Spleen (tissue), 13 donors: ENCODE results near the gene AADACL3. TPM values are rescaled to one million over a fixed set of nuclear protein-coding genes. Genes with fewer than 3 reads are reported as not detected.
"Not testable (repeated sequence)": the region's sequence is repeated elsewhere in the genome, so short reads cannot be mapped to it uniquely, and the experiment has no call there.

Experiments used
- DNase-seq: peaks from one replicate; pipeline ENCODE4 v3.0.0-alpha.2; 2020
- H3K27ac ChIP-seq, 8 donors: fragments of 200-600 bp; sonication (generic) in 7 of 8; 1 replicate in 4 of 8; 2 replicates in 4 of 8; pipeline versions ENCODE4 v1.5.0 to v1.8.0; 2016 to 2021; ENCODE audit warnings: inconsistent platforms in 4 of 8, mild to moderate bottlenecking in 4 of 8, moderate library complexity in 1 of 8
- H3K27me3 ChIP-seq, 7 donors: fragments of 200-600 bp; sonication (generic) in 6 of 7; replicated peaks in 1 of 7; 1 replicate in 4 of 7; 2 replicates in 3 of 7; pipeline versions ENCODE4 v1.5.0 to v1.8.0; 2016 to 2021; ENCODE audit warnings: inconsistent platforms in 3 of 7, mild to moderate bottlenecking in 1 of 7
- H3K36me3 ChIP-seq, 6 donors: fragments of 200-600 bp; sonication (generic) in 5 of 6; 1 replicate in 4 of 6; 2 replicates in 2 of 6; pipeline versions ENCODE4 v1.5.0 to v1.8.0; 2016 to 2021; ENCODE audit warnings: inconsistent platforms in 2 of 6
- H3K4me1 ChIP-seq, 6 donors: fragments of 200-600 bp; sonication (generic) in 5 of 6; 1 replicate in 3 of 6; 2 replicates in 3 of 6; pipeline versions ENCODE4 v1.5.0 to v1.8.0; 2016 to 2021; ENCODE audit warnings: inconsistent platforms in 3 of 6
- H3K4me3 ChIP-seq, 8 donors: fragments of 200-600 bp; sonication (generic) in 7 of 8; 1 replicate in 4 of 8; 2 replicates in 4 of 8; pipeline versions ENCODE4 v1.5.0 to v1.8.0; 2016 to 2021; ENCODE audit warnings: inconsistent platforms in 4 of 8, mild to moderate bottlenecking in 4 of 8, moderate library complexity in 2 of 8
- H3K9me3 ChIP-seq, 8 donors: fragments of 200-600 bp; sonication (generic) in 7 of 8; 1 replicate in 4 of 8; 2 replicates in 4 of 8; pipeline versions ENCODE4 v1.5.0 to v1.8.0; 2016 to 2021; ENCODE audit warnings: inconsistent platforms in 4 of 8
- CTCF ChIP-seq, 11 experiments: fragments of 200-600 bp in 7 of 11; fragments of 450-650 bp in 4 of 11; sonication (generic) in 4 of 11; IDR thresholded peaks in 8 of 11; conservative IDR thresholded peaks in 3 of 11; 1 replicate in 7 of 11; 2 replicates in 4 of 11; pipeline versions ENCODE4 v1.4.0 to v1.8.0; 2016 to 2021; ENCODE audit warnings: antibody characterized with exemption in 11 of 11, inconsistent platforms in 4 of 11, mild to moderate bottlenecking in 1 of 11
- POLR2A ChIP-seq, 3 donors: fragments of 450-650 bp; IDR thresholded peaks; one replicate each; pipeline ENCODE4 v1.5.1; 2017; ENCODE audit warnings: antibody characterized with exemption in 3 of 3, mild to moderate bottlenecking in 1 of 3
- POLR2AphosphoS5 ChIP-seq, 3 donors: sonication (generic); formaldehyde crosslinking; IDR thresholded peaks; one replicate each; pipeline ENCODE4 v1.5.1; 2017; ENCODE audit warnings: antibody characterized with exemption in 3 of 3
- WGBS, 5 donors: extraction: QIAGEN DNeasy Blood & Tissue Kit in 3 of 5; methylation state at CpG; one replicate each; pipeline versions ENCODE4 v1.1.5 to v1.1.7; 2013 to 2018; 5-methylcytosine and 5-hydroxymethylcytosine counted together
- intact Hi-C: fragments of 100-400 bp; cut with DNase I; formaldehyde crosslinking; loops from one replicate; pipeline ENCODE4 v1.15.0; 2023; ENCODE audit warnings: low total_unique reads
- long read RNA-seq, 2 donors: transcript quantifications; one replicate each; lab custom pipeline, GENCODE V29; 2026
- polyA plus RNA-seq, 3 donors: library from polyadenylated mRNA; stranded (reverse); fragments of 200-250 nt; gene quantifications; one replicate each; pipeline ENCODE4 v1.2.1, GENCODE V29; 2013
- total RNA-seq, 7 donors: library from RNA; depleted of rRNA in 3 of 7; stranded (reverse); fragments of >200 nt in 3 of 7; fragmentation: NEBNext Ultra II Directional in 4 of 7; extraction: Animal tissue kit (Norgen Biotek cat#: 25700) in 4 of 7; gene quantifications; one replicate each; pipeline versions ENCODE4 v1.1.0 to v1.2.1, GENCODE V29; 2016 to 2021
- donor health status: healthy with polysubstance abuse.
- donor health status: DM: no; HTN: no; CAD: no; lungs with moderate emphysema.
- donor health status: DM: no; HTN: no; CAD: no.
- donor health status: Bipolar disorder and iron deficiency.
- donor health status: healthy.
- donor health status: DM: no; HTN: no; CAD: no.
- donor health status: DM: yes; HTN: yes; CAD: no.

AADACL3 gene
- total RNA-seq = not detected
- not detected for polyA plus RNA-seq
- long read RNA-seq, donor 1 = 0 reads
- long read RNA-seq, donor 2 = 0 reads

GRCh38 chr1:12715896-12716437, at the start of gene AADACL3:
AADACL3 (plus strand) TSS chr1:12716110; CDS start chr1:12716177, 67 bp downstream.
- H3K4me3 ChIP-seq = no peak within 1 kb of the TSS
- no peaks in the 10 kb centered on the region for H3K4me1 ChIP-seq
- TF ChIP-seq POLR2A (IDR thresholded peaks at IDR 0.05) (no peak), POLR2AphosphoS5 (IDR thresholded peaks at IDR 0.05) (no peak), CTCF (IDR thresholded peaks at IDR 0.05 in 8 of 11, conservative IDR thresholded peaks at IDR 0.05 in 3 of 11) (no peak)
- H3K9me3 ChIP-seq = no peaks in the 10 kb centered on the region
- peak within 1 kb of the TSS in 3 of 8 donors; percentile 18 to 69 (median 51) for H3K27ac ChIP-seq
- WGBS, 5 donors = 76 to 88% (median 82%) methylated on average over 7 to 8 of the region's 8 CpGs
- no peak for DNase-seq
- intact Hi-C loops = no loop called here
- peaks cover 0 to 34% (median 0%) of the 10 kb centered on the region in 7 donors for H3K27me3 ChIP-seq
- H3K36me3 ChIP-seq = no peaks in the 10 kb centered on the region

GRCh38 chr1:12666141-12666735, 49.7 kb upstream of the AADACL3 start:
- 80 to 89% (median 85%) methylated on average over 14 to 15 of the region's 15 CpGs for WGBS, 5 donors
- Histone ChIP-seq H3K27ac (no peak overlapping the region), H3K4me3 (no peak overlapping the region), H3K9me3 (peaks cover 0 to 24% (median 18%) of the 10 kb centered on the region in 8 donors), H3K27me3 (peaks cover 0 to 7% (median 0%) of the 10 kb centered on the region in 7 donors), H3K36me3 (no peaks in the 10 kb centered on the region), H3K4me1 (no peaks in the 10 kb centered on the region)
- TF ChIP-seq CTCF (IDR thresholded peaks at IDR 0.05 in 8 of 11, conservative IDR thresholded peaks at IDR 0.05 in 3 of 11) (no peak), POLR2A (IDR thresholded peaks at IDR 0.05) (no peak), POLR2AphosphoS5 (IDR thresholded peaks at IDR 0.05) (no peak)
- intact Hi-C loops = no loop called here
- DNase-seq = no peak

- Histone ChIP-seq H3K9me3 (peaks cover 0 to 14% (median 10%) of the 10 kb centered on the region in 8 donors), H3K4me1 (no peaks in the 10 kb centered on the region), H3K27ac (no peak overlapping the region), H3K36me3 (no peaks in the 10 kb centered on the region), H3K27me3 (peaks cover 0 to 13% (median 0%) of the 10 kb centered on the region in 7 donors), H3K4me3 (no peak overlapping the region)
- no peak for TF ChIP-seq CTCF (IDR thresholded peaks at IDR 0.05 in 8 of 11, conservative IDR thresholded peaks at IDR 0.05 in 3 of 11)
- no peak for TF ChIP-seq POLR2A (IDR thresholded peaks at IDR 0.05)
- no peak for TF ChIP-seq POLR2AphosphoS5 (IDR thresholded peaks at IDR 0.05)
- no peak for DNase-seq
- intact Hi-C loops = no loop called here
- WGBS, 5 donors = 68 to 89% (median 86%) methylated on average over 3 of the region's 3 CpGs
Measured at GRCh38 chr1:12669529-12670068, 46.3 kb upstream of the AADACL3 start.

GRCh38 chr1:12674358-12674757, 41.6 kb upstream of the AADACL3 start:
- Histone ChIP-seq H3K27me3 (peaks cover 0 to 31% (median 0%) of the 10 kb centered on the region in 7 donors), H3K4me1 (no peaks in the 10 kb centered on the region), H3K9me3 (peaks cover 0 to 9% (median 0%) of the 10 kb centered on the region in 8 donors), H3K27ac (no peak overlapping the region), H3K36me3 (no peaks in the 10 kb centered on the region), H3K4me3 (no peak overlapping the region)
- intact Hi-C loops = no loop called here
- TF ChIP-seq CTCF (IDR thresholded peaks at IDR 0.05 in 8 of 11, conservative IDR thresholded peaks at IDR 0.05 in 3 of 11) = no peak
- no peak for TF ChIP-seq POLR2AphosphoS5 (IDR thresholded peaks at IDR 0.05)
- TF ChIP-seq POLR2A (IDR thresholded peaks at IDR 0.05) = no peak
- no peak for DNase-seq

- H3K36me3 ChIP-seq, H3K4me3 ChIP-seq, DNase-seq, H3K27ac ChIP-seq, H3K4me1 ChIP-seq, intact Hi-C loops: not testable (repeated sequence)
- H3K27me3 ChIP-seq = peaks cover 0 to 26% (median 0%) of the 10 kb centered on the region in 7 donors
- 81 to 93% (median 88%) methylated on average over 4 of the region's 4 CpGs for WGBS, 5 donors
- peaks cover 0 to 21% (median 10%) of the 10 kb centered on the region in 8 donors for H3K9me3 ChIP-seq
Measured at GRCh38 chr1:12676122-12676521, 39.8 kb upstream of the AADACL3 start.
